Measurements from ENCODE around the gene OLFM1. TPM values are rescaled to one million over a fixed set of nuclear protein-coding genes. Genes with fewer than 3 reads are reported as not detected.
"Not testable (repeated sequence)": the region's sequence is repeated elsewhere in the genome, so short reads cannot be mapped to it uniquely, and the experiment has no call there.

The OLFM1 gene
- total RNA-seq, 1 donor from 2014 or later, result 0.96 TPM

DNA sequence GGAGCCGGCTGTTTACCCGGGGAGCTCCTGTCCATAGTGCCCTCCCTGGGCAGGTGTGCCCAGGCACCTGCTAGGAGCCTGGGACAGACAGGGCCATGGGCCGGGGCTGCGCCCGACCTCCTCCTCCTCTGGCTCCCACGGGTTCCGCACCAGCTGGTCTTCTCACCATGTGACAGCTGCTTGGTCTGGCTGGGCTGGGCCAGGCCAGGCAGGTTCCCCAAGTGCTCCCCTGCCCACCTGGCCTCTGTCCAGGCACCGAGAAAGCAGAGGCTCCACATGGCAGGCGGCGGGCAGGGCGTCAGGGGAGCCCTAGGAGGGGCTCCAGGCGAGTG is 60.0 kb downstream of the OLFM1 start:
- Histone ChIP-seq H3K36me3 (ENCODE audit: control insufficient read depth, insufficient read depth, low read length) (no peaks in the 10 kb centered on the region), H3K4me3 (ENCODE audit: low read depth, low read length) (no peak overlapping the region), H3K27me3 (ENCODE audit: control insufficient read depth, insufficient read depth, low read length) (no peaks in the 10 kb centered on the region)
- TF ChIP-seq, protein P1, sequence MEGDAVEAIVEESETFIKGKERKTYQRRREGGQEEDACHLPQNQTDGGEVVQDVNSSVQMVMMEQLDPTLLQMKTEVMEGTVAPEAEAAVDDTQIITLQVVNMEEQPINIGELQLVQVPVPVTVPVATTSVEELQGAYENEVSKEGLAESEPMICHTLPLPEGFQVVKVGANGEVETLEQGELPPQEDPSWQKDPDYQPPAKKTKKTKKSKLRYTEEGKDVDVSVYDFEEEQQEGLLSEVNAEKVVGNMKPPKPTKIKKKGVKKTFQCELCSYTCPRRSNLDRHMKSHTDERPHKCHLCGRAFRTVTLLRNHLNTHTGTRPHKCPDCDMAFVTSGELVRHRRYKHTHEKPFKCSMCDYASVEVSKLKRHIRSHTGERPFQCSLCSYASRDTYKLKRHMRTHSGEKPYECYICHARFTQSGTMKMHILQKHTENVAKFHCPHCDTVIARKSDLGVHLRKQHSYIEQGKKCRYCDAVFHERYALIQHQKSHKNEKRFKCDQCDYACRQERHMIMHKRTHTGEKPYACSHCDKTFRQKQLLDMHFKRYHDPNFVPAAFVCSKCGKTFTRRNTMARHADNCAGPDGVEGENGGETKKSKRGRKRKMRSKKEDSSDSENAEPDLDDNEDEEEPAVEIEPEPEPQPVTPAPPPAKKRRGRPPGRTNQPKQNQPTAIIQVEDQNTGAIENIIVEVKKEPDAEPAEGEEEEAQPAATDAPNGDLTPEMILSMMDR (IDR thresholded peaks at IDR 0.05; ENCODE audit: insufficient read depth, low read length, poor library complexity, severe bottlenecking), result no peak
- no peak for DNase-seq (ENCODE audit: low read depth)

DNA sequence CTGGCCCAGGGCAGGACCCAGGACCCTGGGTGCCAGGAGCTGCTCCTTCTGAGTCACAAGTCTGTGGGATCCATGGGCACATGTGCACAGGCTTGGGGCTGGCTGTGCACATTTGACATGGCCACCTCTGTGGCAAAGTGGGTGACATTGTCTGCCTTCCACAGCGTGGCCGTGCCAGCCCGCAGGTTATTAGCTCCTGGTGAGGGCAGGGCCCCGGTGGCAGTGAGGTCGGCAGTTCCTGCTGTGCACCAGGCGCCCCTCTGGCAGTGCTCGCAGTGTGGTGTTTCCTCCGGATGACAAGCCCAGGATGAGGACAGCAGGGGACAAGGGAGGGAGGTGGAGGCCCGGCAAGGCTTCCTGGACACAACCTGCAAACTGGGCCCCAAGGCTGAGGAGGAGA is 60.5 kb downstream of the OLFM1 start:
- Histone ChIP-seq H3K27me3 (ENCODE audit: control insufficient read depth, insufficient read depth, low read length) (no peaks in the 10 kb centered on the region), H3K4me3 (ENCODE audit: low read depth, low read length) (no peak overlapping the region), H3K36me3 (ENCODE audit: control insufficient read depth, insufficient read depth, low read length) (no peaks in the 10 kb centered on the region)
- TF ChIP-seq, protein P1 (IDR thresholded peaks at IDR 0.05; ENCODE audit: insufficient read depth, low read length, poor library complexity, severe bottlenecking), result no peak
- DNase-seq (ENCODE audit: low read depth), result no peak

DNA sequence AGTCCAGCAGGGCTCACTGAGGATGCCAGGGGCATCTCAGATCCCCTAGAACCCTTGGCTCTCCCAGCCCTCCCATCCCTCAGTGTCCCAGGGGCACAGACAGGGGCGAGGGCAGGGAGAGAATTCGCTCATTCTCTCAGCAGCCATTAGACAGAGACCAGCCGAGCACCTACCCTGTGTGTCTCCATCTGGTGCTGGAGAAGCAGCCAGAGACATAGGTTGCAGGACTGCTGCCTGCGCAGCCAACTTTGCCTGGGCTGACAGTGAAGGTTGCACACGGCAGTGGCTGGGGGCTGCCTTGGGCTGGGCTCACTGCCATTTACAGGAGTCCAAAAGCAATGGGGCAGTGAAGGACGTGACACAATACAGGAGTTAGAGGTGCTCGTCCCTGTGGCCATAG is 60.9 kb downstream of the OLFM1 start:
- Histone ChIP-seq H3K4me3 (ENCODE audit: low read depth, low read length) (no peak overlapping the region), H3K27me3 (ENCODE audit: control insufficient read depth, insufficient read depth, low read length) (no peaks in the 10 kb centered on the region), H3K36me3 (ENCODE audit: control insufficient read depth, insufficient read depth, low read length) (no peaks in the 10 kb centered on the region)
- DNase-seq (ENCODE audit: low read depth), result no peak
- TF ChIP-seq, protein P1 (IDR thresholded peaks at IDR 0.05; ENCODE audit: insufficient read depth, low read length, poor library complexity, severe bottlenecking), result no peak

DNA sequence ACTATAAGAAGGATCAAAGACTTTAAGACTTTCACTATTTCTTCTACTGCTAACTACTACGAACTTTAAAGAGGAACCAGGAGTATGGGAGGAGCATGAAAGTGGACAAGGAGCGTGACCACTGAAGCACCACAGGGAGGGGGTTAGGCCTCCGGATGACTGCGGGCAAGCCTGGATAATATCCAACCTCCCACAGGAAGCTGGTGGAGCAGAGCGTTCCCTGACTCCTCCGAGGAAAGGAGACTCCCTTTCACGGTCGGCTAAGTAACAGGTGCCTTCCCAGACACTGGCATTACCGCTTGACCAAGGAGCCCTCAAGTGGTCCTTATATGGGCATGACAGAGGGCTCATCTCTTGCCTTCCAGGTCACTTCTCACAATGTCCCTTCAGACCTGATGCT is 62.4 kb downstream of the OLFM1 start:
- not testable (repeated sequence) for H3K27me3 ChIP-seq (ENCODE audit: control insufficient read depth, insufficient read depth, low read length); DNase-seq (ENCODE audit: low read depth); H3K4me3 ChIP-seq (ENCODE audit: low read depth, low read length); H3K36me3 ChIP-seq (ENCODE audit: control insufficient read depth, insufficient read depth, low read length)

DNA sequence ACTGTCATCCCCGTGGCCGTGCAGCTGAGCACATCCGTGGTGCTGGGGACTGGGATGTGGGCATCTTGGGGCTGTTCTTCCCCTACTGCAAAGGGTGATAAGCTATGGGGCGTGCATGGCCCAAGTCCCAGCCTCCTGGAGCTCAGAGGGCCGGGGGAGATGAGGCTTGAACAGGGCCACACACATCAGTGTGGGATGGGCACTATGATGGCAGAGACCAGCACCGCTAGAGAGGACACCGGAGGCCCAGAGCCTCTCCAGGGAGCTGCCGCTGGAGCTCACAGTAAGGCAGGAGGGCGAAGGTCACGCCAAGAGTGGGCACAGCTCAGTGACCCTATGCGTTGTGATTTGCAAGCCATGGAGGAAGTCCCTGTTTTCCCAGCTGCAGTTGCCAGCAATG is 63.5 kb downstream of the OLFM1 start:
- Histone ChIP-seq H3K27me3 (ENCODE audit: control insufficient read depth, insufficient read depth, low read length) (no peaks in the 10 kb centered on the region), H3K36me3 (ENCODE audit: control insufficient read depth, insufficient read depth, low read length) (no peaks in the 10 kb centered on the region), H3K4me3 (ENCODE audit: low read depth, low read length) (no peak overlapping the region)
- TF ChIP-seq, protein P1 (IDR thresholded peaks at IDR 0.05; ENCODE audit: insufficient read depth, low read length, poor library complexity, severe bottlenecking), result no peak
- DNase-seq (ENCODE audit: low read depth), result no peak

DNA sequence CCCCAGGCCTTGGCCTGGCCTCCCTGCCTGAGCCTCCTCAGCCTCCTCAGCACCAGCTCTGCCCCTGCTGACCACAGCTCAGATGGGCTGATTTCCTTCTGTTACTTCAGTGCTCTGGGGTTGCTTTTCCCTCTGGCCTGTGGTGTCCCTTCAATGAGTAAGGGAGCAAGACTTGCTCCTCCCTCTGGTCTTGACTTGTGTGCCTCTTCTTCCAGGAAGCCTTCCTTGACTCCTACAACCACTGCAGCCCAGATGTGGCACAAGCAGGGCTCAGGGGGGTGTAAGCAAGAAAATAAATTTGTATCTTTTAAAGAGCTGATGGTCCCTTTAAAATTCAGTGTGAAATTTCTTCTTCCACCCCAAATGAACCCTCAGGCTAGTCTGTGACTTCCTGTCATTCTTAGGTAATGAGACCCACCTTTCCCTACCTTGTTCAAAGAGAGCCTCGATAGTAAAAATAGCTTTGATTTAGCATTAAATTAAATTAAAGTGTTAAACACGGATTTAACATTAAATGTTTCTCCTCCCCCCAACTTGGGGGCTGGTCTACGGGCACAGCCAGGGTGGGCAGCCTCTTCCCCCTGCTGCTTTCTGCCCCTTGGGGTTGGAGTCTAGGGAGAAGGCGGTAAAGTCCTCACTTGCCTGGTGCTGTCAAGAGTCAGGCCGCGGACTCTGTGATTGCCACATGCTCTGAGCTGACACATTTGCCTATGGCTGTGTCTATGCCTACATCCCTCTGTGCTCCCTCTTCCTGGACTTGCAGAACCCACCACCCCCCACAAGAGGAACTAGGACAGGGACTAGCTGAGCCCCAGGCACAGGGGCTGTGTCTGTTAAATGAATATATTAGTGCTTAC is 64.5 kb downstream of the OLFM1 start:
- H3K27me3 ChIP-seq (ENCODE audit: control insufficient read depth, insufficient read depth, low read length), result no peaks in the 10 kb centered on the region
- no peak overlapping the region for H3K4me3 ChIP-seq (ENCODE audit: low read depth, low read length)
- TF ChIP-seq, protein P1 (IDR thresholded peaks at IDR 0.05; ENCODE audit: insufficient read depth, low read length, poor library complexity, severe bottlenecking), result no peak
- no peak for DNase-seq (ENCODE audit: low read depth)
- H3K36me3 ChIP-seq (ENCODE audit: control insufficient read depth, insufficient read depth, low read length), result no peaks in the 10 kb centered on the region
